GM18517 (cell line): ENCODE results near the gene GIPC1.

Experiments used
- ATAC-seq: cut with Tn5 transposase; IDR thresholded peaks from one replicate; pipeline ENCODE4 v1.9.1; 2021; ENCODE audit warnings: mild to moderate bottlenecking, moderate library complexity; ENCODE audit not compliant: unreplicated experiment

The GIPC1 gene

GRCh38 chr19:14494910-14495671, 836 bp downstream of the GIPC1 start:
- ATAC-seq: no peak

GRCh38 chr19:14494411-14494810, 1.5 kb downstream of the GIPC1 start:
- no peak for ATAC-seq

GRCh38 chr19:14492756-14493337, 3.1 kb downstream of the GIPC1 start:
- no peak for ATAC-seq

- ATAC-seq: no peak
These were observed 8.4 kb downstream of the GIPC1 start for GRCh38 chr19:14487370-14488125.

- no peak for ATAC-seq
These were observed 13.6 kb downstream of the GIPC1 start for GRCh38 chr19:14482172-14482941.

GRCh38 chr19:14480700-14481079, 15.2 kb downstream of the GIPC1 start:
- no peak for ATAC-seq

GRCh38 chr19:14479975-14480699, 15.8 kb downstream of the GIPC1 start:
- no peak for ATAC-seq

- ATAC-seq: no peak
These were observed 16.5 kb downstream of the GIPC1 start for GRCh38 chr19:14479309-14479974.

- ATAC-seq: no peak
These were observed 17.8 kb downstream of the GIPC1 start for GRCh38 chr19:14478113-14478545.

GRCh38 chr19:14477418-14478112, 18.4 kb downstream of the GIPC1 start:
- no peak for ATAC-seq

GRCh38 chr19:14476673-14477401, 19.1 kb downstream of the GIPC1 start:
- ATAC-seq: no peak

- no peak for ATAC-seq
These were observed 19.6 kb downstream of the GIPC1 start for GRCh38 chr19:14476327-14476672.

- ATAC-seq: no peak
These were observed 20.5 kb downstream of the GIPC1 start, which contains the start of gene PTGER1 for GRCh38 chr19:14475251-14476073. Gene PTGER1 (minus strand): TSS chr19:14475354. CDS start chr19:14474320, 1,034 bp downstream.

GRCh38 chr19:14474827-14475226, 21.1 kb downstream of the GIPC1 start:
- ATAC-seq: no peak

GRCh38 chr19:14473978-14474578, 21.8 kb downstream of the GIPC1 start:
- ATAC-seq: no peak

GRCh38 chr19:14473073-14473977, 22.6 kb downstream of the GIPC1 start:
- ATAC-seq: no peak
